K562 (cell line): Measurements from ENCODE around the gene RYR1. TPM values are rescaled to one million over a fixed set of nuclear protein-coding genes. Genes with fewer than 3 reads are reported as not detected.
"Not testable (repeated sequence)": the region's sequence is repeated elsewhere in the genome, so short reads cannot be mapped to it uniquely, and the experiment has no call there.

Experiments
- ATAC-seq: fragments of 200-7000 bp; cut with Tn5 transposase; 3 replicates; pipeline ENCODE4 v1.9.1; 2020; ENCODE audit warnings: moderate library complexity
- BruUV-seq: library from RNA; stranded (reverse); fragments of 400-500 nt; replicated peaks from 2 replicates; lab custom pipeline; 2021; lab: Mats Ljungman, UMichigan
- CTCF ChIA-PET: fragments of 300-600 bp; formaldehyde crosslinking; extraction: SDS; loops from one replicate; lab custom pipeline; 2021; ENCODE audit warnings: low intra/inter-chr PET ratio; lab: Yijun Ruan, JAX
- POLR2A ChIA-PET: fragments of 300-600, 350-650 bp; sonication (Branson Sonifier 250); formaldehyde crosslinking; extraction: SDS; loops from one replicate; lab custom pipeline; 2021; ENCODE audit warnings: antibody characterized with exemption, inconsistent platforms; lab: Yijun Ruan, JAX
- DNase-seq, 4 experiments: peaks; one replicate each; pipeline versions ENCODE4 v3.0.0 to v3.0.0-alpha.2; 2011 to 2018; ENCODE audit warnings: low spot score in 3 of 4, mixed read lengths in 3 of 4; ENCODE audit errors: extremely low read depth in 1 of 4
- FAIRE-seq: peaks from 2 replicates; lab custom pipeline; 2011; peaks lifted over from hg19 to GRCh38; lab: Jason Lieb, UNC
- H2AFZ ChIP-seq: 2 replicates; pipeline ENCODE4 v1.6.0; 2011; ENCODE audit warnings: low read depth, low read length, control low read depth, inconsistent platforms
- H3K27ac ChIP-seq: fragments of 200-600 bp; 3 replicates; pipeline ENCODE4 v1.8.0; 2011; ENCODE audit warnings: low read depth, mild to moderate bottlenecking, control low read depth, inconsistent platforms, low read length, moderate library complexity, mixed read lengths; ENCODE audit errors: extremely low read depth
- H3K27me3 ChIP-seq, 2 experiments: fragments of 300-600 bp in 1 of 2; 2 replicates in 1 of 2; 3 replicates in 1 of 2; pipeline versions ENCODE4 v1.6.0 to v1.8.0; 2011; ENCODE audit warnings: inconsistent platforms in 2 of 2, low read length in 2 of 2, mild to moderate bottlenecking in 1 of 2, mixed read lengths in 1 of 2, moderate library complexity in 1 of 2; ENCODE audit not compliant: control insufficient read depth in 2 of 2, insufficient read depth in 2 of 2
- H3K36me3 ChIP-seq: fragments of 300-600 bp; 3 replicates; pipeline ENCODE4 v1.8.0; 2011; ENCODE audit warnings: mild to moderate bottlenecking, low read length, inconsistent platforms; ENCODE audit not compliant: control insufficient read depth, insufficient read depth
- H3K4me1 ChIP-seq, 2 experiments: fragments of 200-600 bp in 1 of 2; replicated peaks in 1 of 2; 2 replicates in 1 of 2; 3 replicates in 1 of 2; pipeline versions ENCODE4 v1.5.1 to v1.8.0; 2011; ENCODE audit warnings: inconsistent platforms in 2 of 2, low read length in 2 of 2, mild to moderate bottlenecking in 1 of 2, mixed read lengths in 1 of 2, moderate library complexity in 1 of 2; ENCODE audit not compliant: control insufficient read depth in 2 of 2, insufficient read depth in 2 of 2
- H3K4me2 ChIP-seq: 2 replicates; pipeline ENCODE4 v1.6.1; 2011; ENCODE audit warnings: low read length, control low read depth, inconsistent platforms, mixed read lengths; ENCODE audit not compliant: insufficient read depth
- H3K4me3 ChIP-seq: fragments of 200-600 bp; sonication (generic), shearing (Covaris generic); 2 replicates; pipeline ENCODE4 v1.5.1; 2016; ENCODE audit warnings: control low read depth, inconsistent platforms
- H3K79me2 ChIP-seq: fragments of 200-600 bp; 3 replicates; pipeline ENCODE4 v1.8.0; 2011; ENCODE audit warnings: low read length, inconsistent platforms; ENCODE audit not compliant: control insufficient read depth, insufficient read depth
- H3K9ac ChIP-seq, 2 experiments: 2 replicates each; pipeline versions ENCODE4 v1.6.0 to v1.6.1; 2011; ENCODE audit warnings: low read depth in 2 of 2, low read length in 2 of 2, control low read depth in 1 of 2, inconsistent platforms in 1 of 2, mild to moderate bottlenecking in 1 of 2, mixed read lengths in 1 of 2; ENCODE audit not compliant: insufficient read depth in 1 of 2
- H3K9me1 ChIP-seq: one replicate; pipeline ENCODE4 v1.6.0; 2011; ENCODE audit warnings: inconsistent platforms, mild to moderate bottlenecking, low read length, moderate library complexity; ENCODE audit not compliant: control insufficient read depth, insufficient read depth
- H3K9me3 ChIP-seq: replicated peaks from 2 replicates; pipeline ENCODE4 v1.5.1; 2011; ENCODE audit warnings: low read depth, low read length, inconsistent platforms; ENCODE audit not compliant: control insufficient read depth, insufficient read depth
- H4K20me1 ChIP-seq: replicated peaks from 2 replicates; pipeline ENCODE4 v1.6.1; 2011; ENCODE audit warnings: low read length, inconsistent platforms, mixed read lengths; ENCODE audit not compliant: control insufficient read depth, insufficient read depth
- ASH1L ChIP-seq: fragments of 450-650 bp; IDR thresholded peaks from 2 replicates; pipeline ENCODE4 v1.6.1; 2018; ENCODE audit warnings: borderline replicate concordance, mild to moderate bottlenecking, low read depth; ENCODE audit not compliant: partially characterized antibody
- BCOR ChIP-seq: fragments of 450-650 bp; IDR thresholded peaks from 2 replicates; pipeline ENCODE4 v1.6.1; 2016
- KDM1A ChIP-seq, 2 experiments: fragments of 450-650 bp; IDR thresholded peaks; 2 replicates each; pipeline ENCODE4 v1.6.1; 2016; ENCODE audit warnings: mild to moderate bottlenecking in 2 of 2
- KDM5B ChIP-seq: fragments of 200-600 bp; sonication (generic); IDR thresholded peaks from 2 replicates; pipeline ENCODE4 v1.6.1; 2012; ENCODE audit warnings: low read depth, mild to moderate bottlenecking, moderate library complexity, low read length, control low read depth, inconsistent platforms; ENCODE audit not compliant: insufficient replicate concordance
- KLF13 ChIP-seq: fragments of 450-650 bp; IDR thresholded peaks from 2 replicates; pipeline ENCODE4 v1.6.1; 2016; ENCODE audit warnings: missing genetic modification characterization, low read depth, mild to moderate bottlenecking, missing compliant biosample characterization, moderate library complexity, borderline replicate concordance
- KLF6 ChIP-seq: fragments of 250-450 bp; sonication (Bioruptor Pico); IDR thresholded peaks from 2 replicates; pipeline ENCODE4 v1.4.0; 2020; ENCODE audit warnings: mild to moderate bottlenecking, moderate library complexity, borderline replicate concordance
- SRSF3 ChIP-seq: fragments of 200-400 bp; formaldehyde crosslinking; IDR thresholded peaks from 2 replicates; pipeline ENCODE4 v1.6.1; 2016; ENCODE audit warnings: mild to moderate bottlenecking, low read length, moderate library complexity; ENCODE audit not compliant: insufficient read depth
- TRIM25 ChIP-seq: fragments of 450-650 bp; IDR thresholded peaks from 2 replicates; pipeline ENCODE4 v1.7.0; 2016; ENCODE audit warnings: borderline replicate concordance
- U2AF1 ChIP-seq: fragments of 200-400 bp; formaldehyde crosslinking; optimal IDR thresholded peaks from 2 replicates; pipeline ENCODE3; 2017; ENCODE audit warnings: mild to moderate bottlenecking, low read depth, low read length, moderate library complexity
- WHSC1 ChIP-seq: IDR thresholded peaks from one replicate; pipeline ENCODE4 v1.6.1; 2012; ENCODE audit warnings: low read length, control low read depth, inconsistent platforms
- ZNF121 ChIP-seq: sonication (generic); formaldehyde crosslinking; conservative IDR thresholded peaks from 2 replicates; pipeline ENCODE4 v1.8.0; 2022; ENCODE audit warnings: missing genetic modification reagents
- ZNF280B ChIP-seq: fragments of 250-450 bp; sonication (Bioruptor Pico); IDR thresholded peaks from 2 replicates; pipeline ENCODE4 v1.5.1; 2021; ENCODE audit warnings: mild to moderate bottlenecking
- ZNF696 ChIP-seq: fragments of 250-450 bp; sonication (Bioruptor Pico); conservative IDR thresholded peaks from 2 replicates; pipeline ENCODE4 v1.4.0; 2020; ENCODE audit warnings: mild to moderate bottlenecking, moderate library complexity
- WGBS: fragments of 100-300 bp; shearing (Covaris generic); methylation state at CpG from one replicate; pipeline ENCODE4 v1.1.6; 2016; ENCODE audit warnings: low coverage, mixed read lengths; ENCODE audit not compliant: insufficient coverage; ENCODE audit errors: missing lambda C conversion rate; 5-methylcytosine and 5-hydroxymethylcytosine counted together
- in situ Hi-C: fragments of 300-500 bp; cut with MboI; formaldehyde crosslinking; loops from 4 replicates; pipeline ENCODE4 v1.15.0; 2018; ENCODE audit warnings: inconsistent platforms, mixed read lengths
- intact Hi-C: fragments of 100-400 bp; cut with micrococcal nuclease; formaldehyde crosslinking; loops from 2 replicates; pipeline ENCODE4 v1.14.2; 2022
- polyA plus RNA-seq, 8 experiments: library from polyadenylated mRNA; depleted of rRNA in 4 of 8; stranded (reverse) in 5 of 8; unstranded in 3 of 8; fragments of >200 nt; fragmentation: Nextera tagmentation in 2 of 8; fragmentation: Illumina TruSeq in 1 of 8; extraction: Ambion mirVana in 2 of 8; extraction: Trizol in 1 of 8; gene quantifications; 2 replicates each; pipeline versions ENCODE4 v1.2.1 to v1.2.3, GENCODE V29; 2011 to 2014; ENCODE audit warnings: inconsistent platforms in 1 of 8, missing spikeins in 1 of 8
- total RNA-seq, 7 experiments: library from RNA; depleted of rRNA in 6 of 7; stranded (reverse); fragments of >200 nt in 6 of 7; fragmentation: Illumina TruSeq in 2 of 7; extraction: Trizol in 2 of 7; gene quantifications; 2 replicates each; pipeline versions ENCODE4 v1.2.1 to v1.2.3, GENCODE V29; 2011 to 2021; ENCODE audit warnings: low replicate concordance in 1 of 7

RYR1 gene
- total and polyA plus RNA-seq, 9 of the 15 experiments (the other 6 are each of a cell fraction or from before 2014, with no cell fraction given) = 0.11 to 7.4 (median 3.7) TPM

GRCh38 chr19:38553239-38553638 is 119.7 kb downstream of the RYR1 start:
- POLR2A ChIA-PET = interaction anchor here (0.6 to 0.7 kb wide), 2 partner anchors 8 to 80 kb away, joined by 3 to 4 read pairs; no protein-coding TSS in a partner anchor
- DNase-seq, H3K4me3 ChIP-seq, H3K27me3 ChIP-seq, H3K4me2 ChIP-seq, H3K9me1 ChIP-seq, H3K79me2 ChIP-seq, intact Hi-C loops, in situ Hi-C loops, H3K27ac ChIP-seq, H4K20me1 ChIP-seq, H3K36me3 ChIP-seq, H3K9ac ChIP-seq, H2AFZ ChIP-seq, FAIRE-seq, BruUV-seq, CTCF ChIA-PET, ATAC-seq, H3K9me3 ChIP-seq: not testable (repeated sequence)
- peaks cover 13 to 24% of the 10 kb centered on the region in 2 experiments; a peak in 3 of 5 replicates for H3K4me1 ChIP-seq
- TF ChIP-seq ZNF121 (CRISPR knock-in tag) (peak; percentile 92), BCOR (peak; percentile 31; the same call in 1 of the 2 replicates)
- WGBS = 100% methylated on average over 1 of the region's 1 CpG

GRCh38 chr19:38554676-38555141 is 121.2 kb downstream of the RYR1 start:
- Histone ChIP-seq H3K9ac (no peak overlapping the region), H3K4me2 (no peak overlapping the region), H3K27ac (no peak overlapping the region), H4K20me1 (no peaks in the 10 kb centered on the region), H2AFZ (no peak overlapping the region), H3K36me3 (no peaks in the 10 kb centered on the region), H3K9me3 (no peaks in the 10 kb centered on the region), H3K79me2 (no peaks in the 10 kb centered on the region), H3K27me3 (no peaks in the 10 kb centered on the region), H3K4me3 (no peak overlapping the region), H3K9me1 (no peaks in the 10 kb centered on the region), H3K4me1 (peaks cover 13 to 24% of the 10 kb centered on the region in 2 experiments; a peak in 3 of 5 replicates)
- intact Hi-C loops = loop anchor here (5.0 kb wide), 1 partner anchor 63 kb away; the partner anchor contains the start of genes EIF3K and MAP4K1
- ATAC-seq = no peak
- ChIA-PET POLR2A (no interaction called here), CTCF (no interaction called here)
- in situ Hi-C loops = no loop called here
- BruUV-seq = no TSS peak
- no peak for FAIRE-seq
- 32% methylated on average over 3 of the region's 3 CpGs for WGBS
- DNase-seq = no peak
- no peak for TF ChIP-seq KLF13 (tag)
- TF ChIP-seq TRIM25 = no peak
- no peak for TF ChIP-seq ZNF280B (CRISPR knock-in tag)
- no peak for TF ChIP-seq KDM5B
- no peak for TF ChIP-seq WHSC1
- no peak for TF ChIP-seq ASH1L
- no peak for TF ChIP-seq ZNF696 (CRISPR knock-in tag)
- TF ChIP-seq SRSF3 = no peak
- TF ChIP-seq KLF6 (CRISPR knock-in tag) = no peak
- peak; percentile 33 to 44; a peak in 1 of 4 replicates for TF ChIP-seq KDM1A (IDR thresholded peaks at IDR 0.05)
- TF ChIP-seq U2AF1 = no peak
